MM.1S (cell line): ENCODE results near the gene GCN1.
A peak's percentile ranks its signal among the peaks of the same experiment; 100 is the strongest.

Source experiments
- DNase-seq: peaks from one replicate; pipeline ENCODE4 v3.0.0-alpha.2; 2015
- H2AFZ ChIP-seq: fragments of 300-600 bp; sonication (generic); 2 replicates; pipeline ENCODE4 v1.6.0; 2016; ENCODE audit warnings: antibody characterized with exemption, low read length
- H3F3A ChIP-seq: fragments of 300-600 bp; sonication (generic); 2 replicates; pipeline ENCODE4 v1.6.1; 2016; ENCODE audit warnings: mild to moderate bottlenecking, antibody characterized with exemption, low read length, moderate library complexity, mixed read lengths; ENCODE audit not compliant: insufficient read depth
- H3K27ac ChIP-seq: fragments of 300-600 bp; sonication (generic); 2 replicates; pipeline ENCODE4 v1.5.1; 2016; ENCODE audit warnings: mild to moderate bottlenecking, low read length
- H3K27me3 ChIP-seq: fragments of 300-600 bp; sonication (generic); replicated peaks from 2 replicates; pipeline ENCODE4 v1.6.0; 2016; ENCODE audit warnings: low read length; ENCODE audit not compliant: insufficient read depth
- H3K36me3 ChIP-seq: fragments of 300-600 bp; sonication (generic); replicated peaks from 2 replicates; pipeline ENCODE4 v1.6.1; 2016; ENCODE audit warnings: mild to moderate bottlenecking, low read length, mixed read lengths; ENCODE audit not compliant: insufficient read depth
- H3K4me1 ChIP-seq: fragments of 300-600 bp; sonication (generic); 2 replicates; pipeline ENCODE4 v1.6.1; 2016; ENCODE audit warnings: low read length, mixed read lengths
- H3K4me2 ChIP-seq: fragments of 300-600 bp; sonication (generic); 2 replicates; pipeline ENCODE4 v1.6.0; 2016; ENCODE audit warnings: low read depth, low read length
- H3K4me3 ChIP-seq: fragments of 300-600 bp; sonication (generic); 2 replicates; pipeline ENCODE4 v1.5.1; 2016; ENCODE audit warnings: low read length, mixed read lengths
- H3K79me2 ChIP-seq: fragments of 300-600 bp; sonication (generic); 2 replicates; pipeline ENCODE4 v1.6.1; 2016; ENCODE audit warnings: mixed run types, low read length, mixed read lengths
- H3K9ac ChIP-seq: fragments of 300-600 bp; sonication (generic); 2 replicates; pipeline ENCODE4 v1.6.1; 2016; ENCODE audit warnings: low read length, mixed read lengths
- H3K9me2 ChIP-seq: fragments of 300-600 bp; sonication (generic); replicated peaks from 2 replicates; pipeline ENCODE4 v1.6.1; 2016; ENCODE audit warnings: mild to moderate bottlenecking, low read length, mixed read lengths; ENCODE audit not compliant: insufficient read depth
- H3K9me3 ChIP-seq: fragments of 300-600 bp; sonication (generic); replicated peaks from 2 replicates; pipeline ENCODE4 v1.6.1; 2016; ENCODE audit warnings: mild to moderate bottlenecking, low read length, mixed read lengths; ENCODE audit not compliant: insufficient read depth
- H4K20me1 ChIP-seq: fragments of 300-600 bp; sonication (generic); 2 replicates; pipeline ENCODE4 v1.6.1; 2016; ENCODE audit warnings: mild to moderate bottlenecking, low read length, moderate library complexity, mixed read lengths; ENCODE audit not compliant: insufficient read depth
- EZH2 ChIP-seq: fragments of 300-600 bp; sonication (generic); optimal IDR thresholded peaks from 2 replicates; pipeline ENCODE3; 2017; ENCODE audit warnings: low read depth, mild to moderate bottlenecking, antibody characterized with exemption, low read length, mixed read lengths
- EZH2phosphoT487 ChIP-seq: fragments of 300-600 bp; sonication (generic); IDR thresholded peaks from 2 replicates; pipeline ENCODE4 v1.6.1; 2018; ENCODE audit warnings: antibody characterized with exemption, low read length
- TF ChIP-seq, protein P1 (sequence below): fragments of 300-600 bp; sonication (generic); IDR thresholded peaks from 2 replicates; pipeline ENCODE4 v1.5.1; 2016; ENCODE audit warnings: antibody characterized with exemption, low read length, mixed read lengths

The GCN1 gene

DNA sequence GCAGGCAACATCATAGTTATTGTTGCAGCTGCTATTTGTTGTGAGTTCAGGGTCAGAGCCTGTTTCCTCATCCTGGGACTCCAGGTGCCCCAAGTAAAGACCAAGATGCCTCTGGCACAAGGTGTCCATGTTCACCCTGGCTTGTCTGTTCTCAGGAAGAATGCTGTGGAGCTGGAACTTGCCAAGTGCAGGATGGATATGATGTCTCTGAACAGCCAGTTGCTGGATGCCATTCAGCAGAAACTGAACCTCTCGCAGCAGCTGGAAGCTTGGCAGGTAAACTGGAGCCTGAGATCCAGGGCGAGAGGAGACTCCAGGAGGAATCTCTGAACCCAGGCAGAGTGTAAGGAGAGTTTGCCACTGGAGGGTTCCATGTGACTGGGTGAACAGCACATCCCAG is 104.7 kb downstream of the GCN1 start:
- peaks cover 7% of the 10 kb centered on the region; the same call in 1 of the 2 replicates for H3K4me1 ChIP-seq
- no peaks in the 10 kb centered on the region for H3K9me2 ChIP-seq
- H4K20me1 ChIP-seq: no peaks in the 10 kb centered on the region
- no peaks in the 10 kb centered on the region for H3K27me3 ChIP-seq
- H3K9me3 ChIP-seq: no peaks in the 10 kb centered on the region
- H2AFZ ChIP-seq: no peak overlapping the region
- no peaks in the 10 kb centered on the region for H3K36me3 ChIP-seq
- H3K9ac ChIP-seq: no peak overlapping the region
- H3K79me2 ChIP-seq: no peaks in the 10 kb centered on the region
- no peak overlapping the region for H3K4me3 ChIP-seq
- no peak for DNase-seq
- H3F3A ChIP-seq: peaks cover 12% of the 10 kb centered on the region
- TF ChIP-seq, protein P1, sequence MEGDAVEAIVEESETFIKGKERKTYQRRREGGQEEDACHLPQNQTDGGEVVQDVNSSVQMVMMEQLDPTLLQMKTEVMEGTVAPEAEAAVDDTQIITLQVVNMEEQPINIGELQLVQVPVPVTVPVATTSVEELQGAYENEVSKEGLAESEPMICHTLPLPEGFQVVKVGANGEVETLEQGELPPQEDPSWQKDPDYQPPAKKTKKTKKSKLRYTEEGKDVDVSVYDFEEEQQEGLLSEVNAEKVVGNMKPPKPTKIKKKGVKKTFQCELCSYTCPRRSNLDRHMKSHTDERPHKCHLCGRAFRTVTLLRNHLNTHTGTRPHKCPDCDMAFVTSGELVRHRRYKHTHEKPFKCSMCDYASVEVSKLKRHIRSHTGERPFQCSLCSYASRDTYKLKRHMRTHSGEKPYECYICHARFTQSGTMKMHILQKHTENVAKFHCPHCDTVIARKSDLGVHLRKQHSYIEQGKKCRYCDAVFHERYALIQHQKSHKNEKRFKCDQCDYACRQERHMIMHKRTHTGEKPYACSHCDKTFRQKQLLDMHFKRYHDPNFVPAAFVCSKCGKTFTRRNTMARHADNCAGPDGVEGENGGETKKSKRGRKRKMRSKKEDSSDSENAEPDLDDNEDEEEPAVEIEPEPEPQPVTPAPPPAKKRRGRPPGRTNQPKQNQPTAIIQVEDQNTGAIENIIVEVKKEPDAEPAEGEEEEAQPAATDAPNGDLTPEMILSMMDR: no peak
- TF ChIP-seq EZH2: no peak
- no peak for TF ChIP-seq EZH2phosphoT487
- no peak overlapping the region for H3K4me2 ChIP-seq
- H3K27ac ChIP-seq: no peak overlapping the region

DNA sequence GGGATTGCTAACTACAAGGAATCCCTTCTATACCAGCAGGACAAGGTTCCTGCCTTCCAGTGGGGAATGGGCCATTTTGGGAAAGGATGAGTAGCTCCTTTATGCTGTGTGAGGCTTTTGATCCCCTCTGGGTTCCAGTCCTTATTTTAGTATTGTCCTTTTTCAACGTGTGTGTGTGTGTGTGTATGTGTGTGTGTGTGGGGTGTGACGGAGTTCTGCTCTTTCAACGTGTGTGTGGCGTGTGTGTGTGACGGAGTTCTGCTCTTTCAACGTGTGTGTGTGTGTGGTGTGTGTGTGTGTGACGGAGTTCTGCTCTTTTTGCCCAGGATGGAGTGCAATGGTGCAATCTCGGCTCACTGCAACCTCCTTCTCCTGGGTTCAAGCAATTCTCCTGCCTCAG is 105.4 kb downstream of the GCN1 start:
- Histone ChIP-seq H3K79me2 (no peaks in the 10 kb centered on the region), H3K9ac (no peak overlapping the region), H2AFZ (no peak overlapping the region), H3K9me2 (no peaks in the 10 kb centered on the region), H3K4me2 (no peak overlapping the region), H3K27me3 (no peaks in the 10 kb centered on the region), H3K9me3 (no peaks in the 10 kb centered on the region), H3K4me1 (peaks cover 7% of the 10 kb centered on the region; the same call in 1 of the 2 replicates), H3K27ac (no peak overlapping the region), H3F3A (peaks cover 12% of the 10 kb centered on the region), H4K20me1 (no peaks in the 10 kb centered on the region), H3K36me3 (no peaks in the 10 kb centered on the region), H3K4me3 (no peak overlapping the region)
- no peak for DNase-seq
- TF ChIP-seq, protein P1: no peak
- TF ChIP-seq EZH2 (no peak), EZH2phosphoT487 (no peak)

DNA sequence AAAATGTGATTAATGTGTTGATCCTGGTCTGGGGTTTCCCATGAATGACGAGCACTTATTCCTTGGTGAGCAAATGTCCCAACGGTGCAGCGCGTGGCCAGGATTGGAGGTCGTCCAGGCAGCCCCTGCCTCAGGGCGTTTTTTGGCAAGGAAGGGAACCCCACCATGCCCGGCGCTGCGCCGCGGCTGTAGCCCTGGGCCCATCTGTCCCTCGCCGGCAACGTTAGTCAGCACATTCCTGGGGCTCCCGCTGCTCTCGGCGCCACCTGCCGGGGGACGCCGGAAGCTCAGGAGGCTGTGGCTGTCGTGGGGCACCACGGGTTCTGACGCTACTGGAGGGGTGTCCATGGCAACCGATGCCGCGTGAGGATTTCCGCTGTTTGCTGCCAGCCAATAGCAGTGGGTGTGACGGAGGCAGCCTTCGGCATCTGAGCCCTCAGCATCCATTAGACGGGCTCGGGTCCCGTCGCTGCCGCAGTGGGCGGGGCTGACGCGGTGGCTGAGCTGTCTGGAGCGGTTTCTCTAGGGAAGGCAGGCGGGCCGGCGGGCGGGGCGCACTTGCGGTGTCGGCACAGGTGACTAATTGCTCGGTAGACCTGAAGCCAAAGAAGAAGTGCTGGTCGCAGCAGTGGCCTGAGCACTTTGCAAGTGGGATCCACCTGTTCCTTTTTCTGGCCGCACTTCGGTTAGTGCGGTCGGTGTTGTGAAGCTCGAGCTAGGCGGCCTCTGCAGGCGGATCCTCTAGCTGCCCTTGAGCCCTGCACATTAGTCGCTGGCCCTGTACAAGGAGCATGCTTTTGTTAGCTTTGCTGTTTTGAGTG is 107.5 kb downstream of the GCN1 start:
- H3K4me3 ChIP-seq: peak overlapping the region; percentile 45
- H3K27ac ChIP-seq: peak overlapping the region; percentile 90
- peak overlapping the region; percentile 83 for H3K4me2 ChIP-seq
- H3F3A ChIP-seq: peaks cover 12% of the 10 kb centered on the region
- no peaks in the 10 kb centered on the region for H3K79me2 ChIP-seq
- H3K9me2 ChIP-seq: no peaks in the 10 kb centered on the region
- no peaks in the 10 kb centered on the region for H3K9me3 ChIP-seq
- peak overlapping the region; percentile 42 for H2AFZ ChIP-seq
- H3K4me1 ChIP-seq: peaks cover 7% of the 10 kb centered on the region; the same call in 1 of the 2 replicates
- TF ChIP-seq, protein P1: peak; percentile 72
- no peak for TF ChIP-seq EZH2
- no peak for TF ChIP-seq EZH2phosphoT487
- peak overlapping the region; percentile 54 for H3K9ac ChIP-seq
- H4K20me1 ChIP-seq: no peaks in the 10 kb centered on the region
- H3K36me3 ChIP-seq: no peaks in the 10 kb centered on the region
- no peaks in the 10 kb centered on the region for H3K27me3 ChIP-seq
- peak; percentile 96 for DNase-seq
